Adipocyte (in vitro differentiated cells): ENCODE measurements around the gene CSTF3.

Experiments
- DNase-seq: peaks from one replicate; pipeline ENCODE4 v3.0.0-alpha.2; 2015; ENCODE audit warnings: low read depth
- H3K27me3 ChIP-seq: replicated peaks from 2 replicates; pipeline ENCODE4 v1.7.0; 2013; ENCODE audit warnings: mild to moderate bottlenecking, low read length, moderate library complexity; ENCODE audit not compliant: control insufficient read depth, insufficient read depth
- H3K36me3 ChIP-seq: 2 replicates; pipeline ENCODE4 v1.7.0; 2013; ENCODE audit warnings: low read length, mild to moderate bottlenecking, moderate library complexity; ENCODE audit not compliant: control insufficient read depth, insufficient read depth, severe bottlenecking
- H3K4me1 ChIP-seq: 2 replicates; pipeline ENCODE4 v1.7.0; 2013; ENCODE audit warnings: mild to moderate bottlenecking, low read length, moderate library complexity; ENCODE audit not compliant: control insufficient read depth, insufficient read depth
- H3K4me3 ChIP-seq: 2 replicates; pipeline ENCODE4 v1.7.0; 2013; ENCODE audit warnings: mild to moderate bottlenecking, low read length, moderate library complexity
- H3K9ac ChIP-seq: 2 replicates; pipeline ENCODE4 v1.7.0; 2013; ENCODE audit warnings: mild to moderate bottlenecking, low read length, moderate library complexity
- H3K9me3 ChIP-seq: 2 replicates; pipeline ENCODE4 v1.7.0; 2013; ENCODE audit warnings: mild to moderate bottlenecking, low read length, moderate library complexity; ENCODE audit not compliant: control insufficient read depth

Gene CSTF3

DNA sequence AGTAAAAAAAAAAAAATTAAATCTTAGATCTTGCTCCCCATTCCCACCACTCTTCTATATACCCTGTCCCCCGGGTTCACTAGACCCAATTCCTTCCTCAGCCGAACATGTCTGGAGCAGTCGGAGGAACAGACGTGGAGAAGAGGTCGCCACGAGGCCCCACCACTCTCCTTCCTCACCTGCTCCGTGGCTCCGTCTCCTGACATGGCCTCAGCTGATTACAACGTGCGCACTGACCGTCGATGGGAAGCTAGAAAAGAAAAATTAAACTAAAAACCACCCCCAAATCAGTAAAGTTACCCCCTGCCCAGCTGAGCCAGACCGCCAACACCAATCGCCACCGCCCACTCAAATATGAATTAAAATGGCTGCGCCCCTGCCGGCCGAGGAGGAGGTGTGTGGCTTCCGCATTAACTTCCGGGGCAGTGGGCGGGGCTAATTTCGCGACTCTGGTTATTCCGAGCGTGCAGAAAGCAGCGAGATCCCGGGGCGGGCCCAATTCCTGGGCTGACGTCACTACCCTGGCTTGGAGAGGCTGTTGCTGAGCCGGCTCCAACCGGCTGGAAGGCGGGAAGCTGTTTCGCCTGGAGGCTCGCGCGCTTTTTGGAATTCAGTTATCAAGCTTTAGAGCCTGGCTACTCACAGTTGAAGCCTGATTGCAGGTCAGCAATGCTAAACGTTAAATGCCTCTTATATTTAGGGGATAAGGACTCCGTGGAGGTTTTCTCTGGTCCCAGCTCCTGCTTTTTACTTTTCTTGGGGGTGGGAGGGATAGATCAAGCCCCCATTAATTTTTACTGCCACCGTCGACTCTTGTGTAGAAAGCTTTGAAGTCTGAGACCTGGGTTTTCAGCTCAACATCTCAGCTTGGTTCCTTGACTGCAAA, at the start of gene CSTF3:
Gene CSTF3, minus strand, starts transcription at position 361 of the 886 bp plus-strand sequence. Its CDS starts 155 bp downstream, at position 206.
- Histone ChIP-seq H3K4me3 (peak within 1 kb of the TSS; percentile 95), H3K36me3 (no peaks in the 10 kb centered on the region), H3K27me3 (no peaks in the 10 kb centered on the region), H3K9me3 (no peaks in the 10 kb centered on the region), H3K9ac (peak within 1 kb of the TSS; percentile 91), H3K4me1 (peaks cover 29% of the 10 kb centered on the region)
- DNase-seq: peak; percentile 100

GRCh38 chr11:33208150-33208549, 46.9 kb upstream of the CSTF3 start:
- Histone ChIP-seq H3K27me3 (no peaks in the 10 kb centered on the region), H3K9me3 (no peaks in the 10 kb centered on the region), H3K4me1 (peaks cover 13% of the 10 kb centered on the region), H3K36me3 (no peaks in the 10 kb centered on the region), H3K9ac (no peak overlapping the region), H3K4me3 (no peak overlapping the region)
- DNase-seq: no peak

DNA sequence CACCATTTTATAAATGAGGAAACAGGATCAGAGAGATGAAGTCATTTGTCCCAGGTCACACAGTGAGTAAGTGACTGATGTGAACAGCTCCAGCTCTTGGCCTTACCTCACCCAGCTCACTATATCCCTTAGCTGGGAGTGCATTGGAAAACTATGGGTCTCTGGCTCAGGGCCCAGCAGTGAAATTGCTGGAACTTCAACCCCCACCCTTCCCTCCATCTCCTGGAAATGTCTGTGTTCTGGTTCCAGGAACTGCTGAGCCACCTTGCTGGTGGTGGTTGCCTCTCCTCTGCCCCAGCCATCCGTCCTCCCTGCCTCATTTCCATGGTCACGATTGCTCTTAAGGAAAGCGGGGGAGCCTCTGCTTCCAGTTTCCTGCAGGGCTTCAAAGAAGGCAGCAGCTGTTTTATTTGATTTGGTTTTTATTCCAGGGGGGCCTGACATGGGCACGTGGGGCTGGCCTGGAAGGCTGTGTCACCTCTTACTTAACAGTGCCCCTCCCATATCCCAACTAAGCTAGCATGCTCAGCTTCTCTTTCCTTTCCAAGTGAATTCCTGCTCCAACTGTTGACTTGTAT, 46.2 kb upstream of the CSTF3 start:
- H3K9me3 ChIP-seq: no peaks in the 10 kb centered on the region
- H3K4me1 ChIP-seq: peaks cover 13% of the 10 kb centered on the region
- H3K4me3 ChIP-seq: no peak overlapping the region
- H3K9ac ChIP-seq: no peak overlapping the region
- no peaks in the 10 kb centered on the region for H3K36me3 ChIP-seq
- DNase-seq: no peak
- no peaks in the 10 kb centered on the region for H3K27me3 ChIP-seq

- Histone ChIP-seq H3K4me3 (no peak overlapping the region), H3K9ac (no peak overlapping the region), H3K36me3 (no peaks in the 10 kb centered on the region), H3K9me3 (no peaks in the 10 kb centered on the region), H3K4me1 (peaks cover 21% of the 10 kb centered on the region), H3K27me3 (no peaks in the 10 kb centered on the region)
- DNase-seq: peak; percentile 40
Measured at GRCh38 chr11:33197915-33198727, 36.8 kb upstream of the CSTF3 start.

DNA sequence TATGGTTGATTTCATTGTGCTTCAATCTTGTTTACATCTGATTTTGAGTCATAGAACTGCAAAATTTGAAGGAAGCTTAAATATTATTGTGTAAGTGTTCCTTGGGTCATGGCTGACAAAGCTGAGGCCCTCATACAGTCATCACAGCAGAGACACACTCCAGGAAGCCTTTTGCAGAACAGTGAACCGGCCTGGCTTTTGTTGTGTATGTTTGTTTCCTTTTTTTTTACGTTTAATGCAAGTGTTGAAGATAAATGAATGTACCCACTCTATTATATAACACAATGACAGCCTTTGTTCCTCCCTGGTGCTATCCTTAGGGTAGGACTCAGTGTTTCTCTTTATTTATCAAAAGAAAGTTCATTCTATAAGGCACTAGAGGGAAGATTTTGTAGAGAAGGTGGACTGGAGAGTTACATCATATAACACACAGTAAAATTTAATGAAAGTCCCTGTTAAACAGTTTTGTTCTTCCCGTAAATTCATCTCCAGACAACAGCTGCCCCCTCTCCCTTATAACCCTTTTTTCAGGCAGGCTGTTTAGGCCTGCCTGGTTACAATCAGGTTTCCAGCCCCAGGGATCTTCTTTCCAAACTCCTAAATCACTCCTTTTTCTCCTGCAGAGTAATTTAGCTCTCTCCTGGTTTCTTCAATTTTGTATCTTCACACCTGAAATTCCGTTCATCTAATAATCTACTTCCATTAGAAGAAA, 34.3 kb upstream of the CSTF3 start:
- Histone ChIP-seq H3K36me3 (no peaks in the 10 kb centered on the region), H3K9me3 (no peaks in the 10 kb centered on the region), H3K4me1 (peaks cover 21% of the 10 kb centered on the region), H3K9ac (peak overlapping the region; percentile 31), H3K27me3 (no peaks in the 10 kb centered on the region), H3K4me3 (no peak overlapping the region)
- peak; percentile 47 for DNase-seq

DNA sequence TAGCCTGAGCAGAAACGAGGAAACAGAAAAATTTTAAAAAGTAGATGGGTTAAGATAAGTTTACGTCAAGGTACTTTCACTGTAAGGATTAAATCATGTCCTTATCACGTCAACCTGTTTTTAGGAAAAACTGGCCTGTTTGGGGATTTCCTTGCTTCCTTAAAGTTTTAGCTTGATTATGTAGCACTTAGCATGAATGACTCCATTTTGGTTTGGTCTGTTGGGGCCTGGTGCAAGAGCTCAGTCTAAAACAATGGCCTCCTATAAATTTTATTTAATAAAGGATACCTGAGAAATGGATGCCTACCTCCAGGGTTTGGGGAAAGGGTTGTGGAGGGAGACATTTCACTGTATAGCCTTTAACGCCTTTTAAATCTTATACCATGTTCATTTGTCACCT, 33.2 kb upstream of the CSTF3 start:
- Histone ChIP-seq H3K27me3 (no peaks in the 10 kb centered on the region), H3K9me3 (no peaks in the 10 kb centered on the region), H3K4me3 (no peak overlapping the region), H3K36me3 (no peaks in the 10 kb centered on the region), H3K9ac (no peak overlapping the region), H3K4me1 (peaks cover 21% of the 10 kb centered on the region)
- no peak for DNase-seq

DNA sequence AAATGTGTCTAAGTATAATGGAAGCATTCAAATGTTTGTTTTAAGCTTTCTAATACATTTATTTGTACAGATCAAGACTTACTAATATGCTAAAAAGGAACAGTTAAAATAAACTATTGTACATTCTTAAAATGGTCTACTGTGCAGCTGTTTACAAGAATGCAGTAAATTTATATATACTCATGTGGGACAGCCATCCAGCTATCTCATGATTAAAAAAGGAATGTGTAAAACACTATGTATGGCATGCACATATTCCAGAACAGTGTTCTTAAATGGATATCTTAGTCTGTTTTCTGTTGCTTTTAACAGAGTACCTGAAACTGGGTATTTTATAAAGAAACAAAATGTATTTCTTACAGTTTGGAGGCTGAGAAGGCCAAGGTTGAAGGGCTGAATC, 30.2 kb upstream of the CSTF3 start:
- Histone ChIP-seq H3K9me3 (no peaks in the 10 kb centered on the region), H3K4me3 (no peak overlapping the region), H3K36me3 (no peaks in the 10 kb centered on the region), H3K9ac (no peak overlapping the region), H3K4me1 (peaks cover 9% of the 10 kb centered on the region), H3K27me3 (no peaks in the 10 kb centered on the region)
- DNase-seq: peak; percentile 37

GRCh38 chr11:33187998-33188722, 26.9 kb upstream of the CSTF3 start:
- no peak for DNase-seq
- no peaks in the 10 kb centered on the region for H3K4me1 ChIP-seq
- H3K9ac ChIP-seq: no peak overlapping the region
- H3K4me3 ChIP-seq: no peak overlapping the region
- no peaks in the 10 kb centered on the region for H3K36me3 ChIP-seq
- no peaks in the 10 kb centered on the region for H3K27me3 ChIP-seq
- H3K9me3 ChIP-seq: no peaks in the 10 kb centered on the region

GRCh38 chr11:33185756-33186155, 24.5 kb upstream of the CSTF3 start:
- no peak for DNase-seq
- H3K9me3 ChIP-seq: no peaks in the 10 kb centered on the region
- no peaks in the 10 kb centered on the region for H3K4me1 ChIP-seq
- no peaks in the 10 kb centered on the region for H3K36me3 ChIP-seq
- no peak overlapping the region for H3K9ac ChIP-seq
- H3K27me3 ChIP-seq: no peaks in the 10 kb centered on the region
- H3K4me3 ChIP-seq: no peak overlapping the region

DNA sequence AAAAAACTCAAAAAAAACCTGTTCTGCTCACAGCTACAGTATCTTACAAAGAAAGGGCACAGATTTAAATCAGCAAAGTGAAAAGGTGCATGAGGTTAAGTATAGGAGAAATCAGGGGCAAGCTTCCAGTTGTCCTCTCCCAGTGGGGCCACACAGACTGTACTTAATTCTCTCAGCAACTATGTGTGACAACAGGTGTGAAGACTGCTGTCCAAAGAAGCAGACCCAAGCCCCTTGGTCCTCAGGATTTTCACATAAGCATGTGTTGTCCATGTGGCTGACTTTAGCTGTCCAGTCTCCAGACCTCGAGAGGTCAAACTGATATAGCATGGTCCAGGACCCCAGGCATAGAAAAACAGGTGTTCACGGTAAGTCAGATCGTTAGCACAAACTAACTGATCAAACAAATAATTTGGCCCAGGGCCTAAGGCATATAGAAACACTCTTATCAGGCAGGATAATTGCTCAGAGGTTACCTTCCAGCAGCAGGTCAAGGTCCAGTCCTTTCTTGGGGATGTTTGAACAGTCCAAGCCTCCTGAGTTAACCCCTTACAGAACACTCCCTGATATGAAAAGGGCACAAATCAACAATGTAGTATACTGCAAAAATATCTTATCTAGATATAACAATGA, 21.1 kb upstream of the CSTF3 start:
- H3K36me3 ChIP-seq: no peaks in the 10 kb centered on the region
- no peaks in the 10 kb centered on the region for H3K9me3 ChIP-seq
- H3K27me3 ChIP-seq: no peaks in the 10 kb centered on the region
- H3K4me3 ChIP-seq: no peak overlapping the region
- H3K4me1 ChIP-seq: peaks cover 5% of the 10 kb centered on the region
- DNase-seq: no peak
- H3K9ac ChIP-seq: no peak overlapping the region
